Endothelial cell (in vitro differentiated cells): ENCODE data around the gene REN. TPM values are rescaled to one million over a fixed set of nuclear protein-coding genes. Genes with fewer than 3 reads are reported as not detected.

ENCODE experiments used
- DNase-seq: peaks from one replicate; pipeline ENCODE4 v3.0.0; 2021; ENCODE audit warnings: low spot score
- H3K27ac Mint-ChIP-seq: one replicate; pipeline ENCODE4 v1.8.0; 2021; ENCODE audit warnings: mixed read lengths, inconsistent platforms; ENCODE audit not compliant: unreplicated experiment
- H3K27me3 Mint-ChIP-seq: one replicate; pipeline ENCODE4 v1.8.0; 2021; ENCODE audit warnings: mild to moderate bottlenecking, moderate library complexity, mixed read lengths, inconsistent platforms; ENCODE audit not compliant: unreplicated experiment
- H3K36me3 Mint-ChIP-seq: one replicate; pipeline ENCODE4 v1.8.0; 2021; ENCODE audit warnings: mild to moderate bottlenecking, low read depth, mixed read lengths, inconsistent platforms; ENCODE audit not compliant: unreplicated experiment
- H3K4me1 Mint-ChIP-seq: one replicate; pipeline ENCODE4 v1.8.0; 2021; ENCODE audit warnings: mild to moderate bottlenecking, mixed read lengths, inconsistent platforms; ENCODE audit not compliant: unreplicated experiment
- H3K4me3 Mint-ChIP-seq: one replicate; pipeline ENCODE4 v1.8.0; 2021; ENCODE audit warnings: mild to moderate bottlenecking, mixed read lengths, inconsistent platforms; ENCODE audit not compliant: unreplicated experiment
- H3K9me3 Mint-ChIP-seq: one replicate; pipeline ENCODE4 v1.8.0; 2021; ENCODE audit warnings: mixed read lengths, inconsistent platforms; ENCODE audit not compliant: unreplicated experiment
- total RNA-seq: library from RNA; stranded (reverse); fragmentation: NEBNext Ultra II Directional; extraction: Animal tissue kit (Norgen Biotek cat#: 25700); gene quantifications from one replicate; pipeline ENCODE4 v1.2.1, GENCODE V29; 2021; ENCODE audit not compliant: unreplicated experiment
- TF ChIP-seq, protein P1 (sequence below): fragments of 200-600 bp; sonication (generic); IDR thresholded peaks from one replicate; pipeline ENCODE4 v1.5.0; 2021; ENCODE audit warnings: antibody characterized with exemption; ENCODE audit not compliant: unreplicated experiment

The REN gene
- total RNA-seq, 1 donor from 2014 or later, result not detected

GRCh38 chr1:204186597-204186996 lies 20.5 kb upstream of the REN start:
- Mint-ChIP-seq H3K4me1 (peaks cover 4% of the 10 kb centered on the region), H3K27me3 (peaks cover 12% of the 10 kb centered on the region), H3K36me3 (no peaks in the 10 kb centered on the region), H3K4me3 (no peak overlapping the region), H3K27ac (no peak overlapping the region), H3K9me3 (no peaks in the 10 kb centered on the region)
- TF ChIP-seq, protein P1, sequence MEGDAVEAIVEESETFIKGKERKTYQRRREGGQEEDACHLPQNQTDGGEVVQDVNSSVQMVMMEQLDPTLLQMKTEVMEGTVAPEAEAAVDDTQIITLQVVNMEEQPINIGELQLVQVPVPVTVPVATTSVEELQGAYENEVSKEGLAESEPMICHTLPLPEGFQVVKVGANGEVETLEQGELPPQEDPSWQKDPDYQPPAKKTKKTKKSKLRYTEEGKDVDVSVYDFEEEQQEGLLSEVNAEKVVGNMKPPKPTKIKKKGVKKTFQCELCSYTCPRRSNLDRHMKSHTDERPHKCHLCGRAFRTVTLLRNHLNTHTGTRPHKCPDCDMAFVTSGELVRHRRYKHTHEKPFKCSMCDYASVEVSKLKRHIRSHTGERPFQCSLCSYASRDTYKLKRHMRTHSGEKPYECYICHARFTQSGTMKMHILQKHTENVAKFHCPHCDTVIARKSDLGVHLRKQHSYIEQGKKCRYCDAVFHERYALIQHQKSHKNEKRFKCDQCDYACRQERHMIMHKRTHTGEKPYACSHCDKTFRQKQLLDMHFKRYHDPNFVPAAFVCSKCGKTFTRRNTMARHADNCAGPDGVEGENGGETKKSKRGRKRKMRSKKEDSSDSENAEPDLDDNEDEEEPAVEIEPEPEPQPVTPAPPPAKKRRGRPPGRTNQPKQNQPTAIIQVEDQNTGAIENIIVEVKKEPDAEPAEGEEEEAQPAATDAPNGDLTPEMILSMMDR, result no peak
- no peak for DNase-seq

GRCh38 chr1:204181116-204181515 lies 15.0 kb upstream of the REN start:
- Mint-ChIP-seq H3K36me3 (no peaks in the 10 kb centered on the region), H3K27ac (no peak overlapping the region), H3K4me1 (no peaks in the 10 kb centered on the region), H3K27me3 (peaks cover 2% of the 10 kb centered on the region), H3K9me3 (no peaks in the 10 kb centered on the region), H3K4me3 (no peak overlapping the region)
- TF ChIP-seq, protein P1, result no peak
- DNase-seq, result no peak

- no peak overlapping the region for H3K27ac Mint-ChIP-seq
- no peak for DNase-seq
- H3K27me3 Mint-ChIP-seq, result peaks cover 2% of the 10 kb centered on the region
- TF ChIP-seq, protein P1, result no peak
- H3K9me3 Mint-ChIP-seq, result no peaks in the 10 kb centered on the region
- H3K4me1 Mint-ChIP-seq, result no peaks in the 10 kb centered on the region
- no peak overlapping the region for H3K4me3 Mint-ChIP-seq
- H3K36me3 Mint-ChIP-seq, result no peaks in the 10 kb centered on the region
Observed at GRCh38 chr1:204180133-204180532, 14.0 kb upstream of the REN start.

GRCh38 chr1:204178487-204179281 lies 12.5 kb upstream of the REN start:
- TF ChIP-seq, protein P1, result no peak
- DNase-seq, result no peak
- Mint-ChIP-seq H3K9me3 (no peaks in the 10 kb centered on the region), H3K27ac (no peak overlapping the region), H3K4me1 (no peaks in the 10 kb centered on the region), H3K27me3 (no peaks in the 10 kb centered on the region), H3K4me3 (no peak overlapping the region), H3K36me3 (no peaks in the 10 kb centered on the region)

DNA sequence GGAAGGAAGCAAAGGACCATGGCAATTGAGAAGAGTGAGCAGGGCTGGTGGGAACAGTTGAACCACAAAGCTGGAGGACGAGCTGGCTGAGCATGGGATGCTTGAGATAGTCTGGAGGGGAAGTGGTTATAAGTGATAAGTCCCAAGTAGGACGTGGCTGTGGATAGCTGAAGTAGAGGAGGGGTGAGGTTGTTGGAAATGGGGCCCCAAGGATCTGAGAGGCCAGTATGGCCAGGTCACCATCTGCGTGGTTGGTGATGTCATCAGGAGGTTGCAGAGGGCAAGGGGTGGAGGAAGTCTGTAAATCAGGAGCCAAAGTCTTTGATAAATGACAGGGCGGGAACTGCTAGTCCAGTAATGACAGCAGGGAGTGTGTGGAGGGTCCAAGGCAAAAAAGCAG lies 11.0 kb upstream of the REN start:
- H3K27me3 Mint-ChIP-seq, result no peaks in the 10 kb centered on the region
- no peak for DNase-seq
- no peaks in the 10 kb centered on the region for H3K4me1 Mint-ChIP-seq
- no peak overlapping the region for H3K27ac Mint-ChIP-seq
- H3K9me3 Mint-ChIP-seq, result no peaks in the 10 kb centered on the region
- H3K36me3 Mint-ChIP-seq, result no peaks in the 10 kb centered on the region
- no peak overlapping the region for H3K4me3 Mint-ChIP-seq
- TF ChIP-seq, protein P1, result no peak
